Measurements from ENCODE around the gene RNF114.
"Not testable (repeated sequence)": the region's sequence is repeated elsewhere in the genome, so short reads cannot be mapped to it uniquely, and the experiment has no call there.

Gene RNF114

GRCh38 chr20:49989234-49990065 is 53.3 kb downstream of the RNF114 start:
- no peaks in the 10 kb centered on the region for H3K27me3 ChIP-seq
- H3K36me3 ChIP-seq = peaks cover 31% of the 10 kb centered on the region
- DNase-seq = no peak
- H3K9me3 ChIP-seq = no peaks in the 10 kb centered on the region
- TF ChIP-seq CTCF (IDR thresholded peaks at IDR 0.05; ENCODE audit: low read depth, low read length) = no peak
- H3K4me3 ChIP-seq (ENCODE audit: low read depth, low read length) = no peak overlapping the region
- peaks cover 20% of the 10 kb centered on the region for H3K4me1 ChIP-seq

- no peak for TF ChIP-seq CTCF (IDR thresholded peaks at IDR 0.05; ENCODE audit: low read depth, low read length)
- no peak for DNase-seq
- H3K36me3 ChIP-seq = peaks cover 22% of the 10 kb centered on the region
- H3K4me3 ChIP-seq (ENCODE audit: low read depth, low read length) = no peak overlapping the region
- H3K4me1 ChIP-seq = peaks cover 20% of the 10 kb centered on the region
- no peaks in the 10 kb centered on the region for H3K9me3 ChIP-seq
- no peaks in the 10 kb centered on the region for H3K27me3 ChIP-seq
Observed at GRCh38 chr20:49990271-49990720, 54.1 kb downstream of the RNF114 start.

- no peak for DNase-seq
- H3K4me1 ChIP-seq = peaks cover 20% of the 10 kb centered on the region
- no peak for TF ChIP-seq CTCF (IDR thresholded peaks at IDR 0.05; ENCODE audit: low read depth, low read length)
- no peaks in the 10 kb centered on the region for H3K27me3 ChIP-seq
- H3K9me3 ChIP-seq = no peaks in the 10 kb centered on the region
- no peak overlapping the region for H3K4me3 ChIP-seq (ENCODE audit: low read depth, low read length)
- peaks cover 3% of the 10 kb centered on the region for H3K36me3 ChIP-seq
Observed at GRCh38 chr20:49993301-49993751, 57.1 kb downstream of the RNF114 start.

GRCh38 chr20:49995586-49995985 is 59.4 kb downstream of the RNF114 start:
- DNase-seq = no peak
- Histone ChIP-seq H3K9me3 (no peaks in the 10 kb centered on the region), H3K36me3 (no peaks in the 10 kb centered on the region), H3K27me3 (no peaks in the 10 kb centered on the region), H3K4me3 (ENCODE audit: low read depth, low read length) (no peak overlapping the region), H3K4me1 (peaks cover 8% of the 10 kb centered on the region)
- no peak for TF ChIP-seq CTCF (IDR thresholded peaks at IDR 0.05; ENCODE audit: low read depth, low read length)

- H3K27me3 ChIP-seq; H3K9me3 ChIP-seq; H3K4me3 ChIP-seq (ENCODE audit: low read depth, low read length); DNase-seq; H3K36me3 ChIP-seq; H3K4me1 ChIP-seq: not testable (repeated sequence)
Observed at GRCh38 chr20:49998478-49999188, 62.4 kb downstream of the RNF114 start.

- H3K9me3 ChIP-seq = no peaks in the 10 kb centered on the region
- H3K4me3 ChIP-seq (ENCODE audit: low read depth, low read length) = no peak overlapping the region
- TF ChIP-seq CTCF (IDR thresholded peaks at IDR 0.05; ENCODE audit: low read depth, low read length) = no peak
- H3K36me3 ChIP-seq = no peaks in the 10 kb centered on the region
- H3K4me1 ChIP-seq = no peaks in the 10 kb centered on the region
- DNase-seq = no peak
- no peaks in the 10 kb centered on the region for H3K27me3 ChIP-seq
Observed at GRCh38 chr20:49999329-49999728, 63.1 kb downstream of the RNF114 start.

- not testable (repeated sequence) for DNase-seq; H3K4me1 ChIP-seq; H3K4me3 ChIP-seq (ENCODE audit: low read depth, low read length); H3K27me3 ChIP-seq; H3K9me3 ChIP-seq; H3K36me3 ChIP-seq
Observed at GRCh38 chr20:50000548-50001222, 64.5 kb downstream of the RNF114 start.
